Nucleus accumbens (tissue), 56 donors: ENCODE data around the gene HAUS8.

ENCODE experiments used
- DNase-seq, 56 donors: peaks; one replicate each; lab custom pipeline; 2025; lab: John Stamatoyannopoulos, UW

Gene HAUS8

DNA sequence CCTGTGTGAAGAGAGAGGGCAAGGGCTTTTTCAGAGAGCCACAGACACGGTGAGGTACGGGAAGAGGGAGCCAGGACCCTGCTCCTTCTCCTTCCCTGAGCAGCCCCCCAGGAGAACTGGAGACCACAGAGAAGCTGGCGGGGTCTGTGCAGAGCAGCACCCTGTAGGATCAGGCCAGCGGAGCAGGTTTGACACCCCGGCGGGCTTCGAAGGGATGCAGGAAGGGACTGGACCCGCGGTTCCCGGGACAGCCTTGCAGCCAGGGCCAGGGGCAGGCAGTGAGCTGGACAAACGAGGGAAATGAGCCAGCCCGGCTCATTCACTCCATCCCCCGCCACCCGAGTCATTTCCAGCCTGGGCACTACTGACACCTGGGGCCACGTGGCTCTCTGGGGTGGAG is 70.9 kb downstream of the HAUS8 start:
- DNase-seq: no peak

GRCh38 chr19:17002455-17002854 is 72.8 kb downstream of the HAUS8 start:
- no peak for DNase-seq

DNA sequence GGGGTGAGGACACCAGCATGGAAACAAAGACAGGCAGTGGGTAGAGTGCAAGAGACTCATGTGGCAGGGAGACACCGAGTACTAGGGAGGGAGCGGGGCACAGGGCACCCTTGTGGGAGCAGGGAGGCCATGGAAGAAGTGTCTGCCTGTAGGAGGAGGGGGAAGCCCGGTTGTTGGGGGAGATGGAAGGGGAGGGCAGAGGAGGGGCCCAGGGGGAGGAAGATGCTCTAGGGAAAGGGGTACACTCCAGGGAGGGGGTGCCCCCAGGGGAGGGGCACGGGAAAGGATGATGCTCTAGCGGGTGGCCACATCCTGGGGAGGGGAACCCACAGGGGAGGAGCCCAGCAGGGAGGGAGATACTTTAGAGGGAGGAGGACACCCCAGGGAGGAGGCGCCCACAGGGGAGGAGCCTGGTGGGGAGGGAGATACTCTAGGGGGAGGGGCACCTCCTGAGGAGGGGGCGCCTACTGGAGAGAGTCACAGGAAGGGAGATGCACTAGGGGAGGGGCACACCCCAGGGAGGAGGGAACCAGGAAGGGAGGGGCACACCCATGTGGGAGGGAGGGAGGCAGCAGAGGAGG is 73.6 kb downstream of the HAUS8 start:
- DNase-seq: no peak
